HG03439 (cell line): ENCODE measurements around the gene TPCN1.

ENCODE experiments used
- ATAC-seq: cut with Tn5 transposase; IDR thresholded peaks from one replicate; pipeline ENCODE4 v1.9.1; 2021; ENCODE audit warnings: mild to moderate bottlenecking, moderate library complexity; ENCODE audit not compliant: unreplicated experiment

Gene TPCN1

DNA sequence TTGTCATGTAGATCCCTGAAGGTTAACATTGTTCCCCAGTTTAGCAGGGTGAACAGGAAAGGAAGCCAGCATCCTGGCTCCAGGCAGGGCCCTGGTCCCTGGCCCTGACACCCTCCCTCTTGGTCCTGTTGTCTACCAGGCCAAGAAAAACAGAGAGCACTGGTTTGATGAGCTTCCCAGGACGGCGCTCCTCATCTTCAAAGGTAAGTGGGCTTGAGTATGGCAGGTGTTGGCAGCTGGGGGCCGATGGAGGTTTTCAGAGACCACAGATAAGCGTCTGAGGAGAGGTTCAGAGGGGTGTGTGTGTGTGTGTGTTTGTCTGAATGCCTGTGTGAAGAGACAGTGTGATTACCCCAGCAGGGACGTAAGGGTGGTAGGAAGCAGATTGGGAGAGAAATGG is 57.4 kb downstream of the TPCN1 start:
- no peak for ATAC-seq

DNA sequence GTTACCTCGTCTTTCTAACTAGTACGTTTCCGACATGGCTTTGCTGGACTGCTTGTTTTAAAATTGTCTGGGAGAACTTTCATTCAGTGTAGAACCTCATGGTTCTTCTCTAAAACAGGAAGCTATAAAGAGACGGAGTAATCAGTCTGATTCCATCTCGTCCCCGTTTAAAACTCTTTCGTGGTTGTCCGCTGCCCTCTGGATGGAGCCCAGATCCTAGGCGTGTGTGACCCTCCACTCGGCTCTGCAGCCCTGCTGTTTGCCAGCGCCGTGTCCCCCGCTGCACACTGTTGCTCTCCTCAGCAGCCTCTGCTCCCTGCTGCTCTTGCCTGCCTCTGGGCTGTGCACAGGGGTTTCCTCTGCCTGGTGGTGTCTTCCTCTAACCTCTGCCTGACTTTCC is 63.5 kb downstream of the TPCN1 start:
- ATAC-seq: no peak

DNA sequence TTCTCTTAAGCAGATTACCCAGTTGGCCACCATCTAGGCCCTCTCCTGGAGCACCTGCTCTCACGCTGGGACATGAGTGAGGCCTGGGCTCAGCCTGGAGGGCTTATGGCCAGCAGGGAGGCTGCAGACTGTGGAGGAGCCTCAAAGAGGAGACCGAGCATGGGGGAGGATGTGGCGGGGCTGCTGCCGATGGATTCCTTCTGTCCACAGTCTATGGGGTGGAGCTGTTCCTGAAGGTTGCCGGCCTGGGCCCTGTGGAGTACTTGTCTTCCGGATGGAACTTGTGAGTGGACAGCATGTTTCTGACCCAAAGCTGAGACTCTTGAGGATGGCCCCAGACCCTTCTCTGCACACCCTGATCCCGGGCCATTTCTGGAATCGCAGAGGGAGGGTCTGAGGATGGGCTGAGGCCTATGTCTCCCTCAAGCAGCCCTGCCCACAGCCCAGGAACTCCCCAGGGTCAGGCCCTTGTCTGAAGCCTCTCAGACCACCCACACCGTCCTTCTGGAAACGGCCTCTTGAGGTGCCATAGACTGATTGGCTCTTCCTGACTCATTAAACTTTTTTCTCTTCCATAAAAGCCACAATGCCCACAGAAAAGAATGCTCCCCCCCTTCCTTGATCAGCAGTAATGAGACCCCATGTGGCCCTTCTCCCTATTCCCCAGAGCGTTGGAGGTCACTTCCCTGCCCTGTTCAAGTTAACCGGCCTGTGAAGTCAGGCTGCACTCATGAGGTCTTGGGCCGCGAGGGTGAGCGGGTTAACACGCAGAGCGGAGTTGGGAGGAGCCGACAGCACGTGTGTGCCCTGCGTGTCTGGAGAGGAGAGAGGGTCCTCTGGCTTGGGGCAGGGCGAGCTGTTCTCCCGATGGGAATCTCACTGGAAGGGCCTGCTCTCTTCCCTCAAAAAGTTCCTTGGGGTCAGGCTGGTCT is 64.7 kb downstream of the TPCN1 start:
- ATAC-seq: no peak

DNA sequence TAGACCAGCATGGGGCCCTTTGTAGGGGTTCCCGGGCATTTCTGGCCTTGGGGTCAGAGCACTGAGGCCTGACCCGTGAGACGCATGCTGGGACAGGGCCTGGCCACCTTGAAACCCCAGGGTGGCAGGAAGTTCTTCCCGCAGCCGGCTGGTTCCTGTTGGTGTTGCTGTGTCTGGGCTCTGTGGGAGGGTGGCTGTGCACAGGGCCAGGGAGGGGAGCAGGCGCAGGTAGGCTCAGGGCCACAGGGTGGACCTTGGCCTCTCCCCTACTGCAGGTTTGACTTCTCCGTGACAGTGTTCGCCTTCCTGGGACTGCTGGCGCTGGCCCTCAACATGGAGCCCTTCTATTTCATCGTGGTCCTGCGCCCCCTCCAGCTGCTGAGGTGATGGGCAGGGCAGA is 65.4 kb downstream of the TPCN1 start:
- ATAC-seq: no peak

DNA sequence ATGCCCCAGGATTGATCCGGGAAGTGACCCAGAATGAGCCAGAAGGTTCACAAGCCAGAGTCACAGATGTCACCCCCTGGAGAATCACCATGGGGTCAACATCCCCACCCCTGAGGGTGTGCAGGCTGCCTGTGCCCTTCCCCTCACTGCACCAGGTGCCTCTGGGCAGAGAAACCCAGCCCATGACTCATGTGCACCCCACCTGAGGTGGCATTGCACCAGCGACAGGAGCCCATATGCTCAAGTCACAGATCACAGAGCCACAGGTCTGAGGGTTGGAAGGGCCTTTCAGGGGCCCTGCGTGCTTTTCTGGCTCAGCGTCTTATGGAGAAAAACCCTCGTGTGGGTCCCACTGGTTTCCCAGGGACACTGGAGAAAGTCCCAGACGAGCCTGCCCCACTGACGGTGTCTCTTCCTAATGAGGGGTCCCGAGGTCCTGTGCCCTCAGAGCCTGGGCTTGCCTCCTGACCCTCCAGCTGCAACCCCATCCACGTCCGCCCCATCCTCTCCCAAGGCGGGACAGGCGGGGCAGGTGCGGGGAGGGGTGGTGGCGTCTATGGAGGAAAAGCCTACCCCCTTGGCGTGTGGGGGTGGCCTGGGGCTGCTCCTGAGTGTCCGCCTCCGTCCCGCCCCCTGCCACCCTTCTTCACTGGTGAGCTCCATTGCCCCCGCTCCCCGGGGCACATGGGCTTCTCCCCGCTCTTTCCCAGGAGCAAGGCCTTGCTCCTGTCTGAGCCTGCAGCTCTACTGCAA is 66.1 kb downstream of the TPCN1 start:
- no peak for ATAC-seq

DNA sequence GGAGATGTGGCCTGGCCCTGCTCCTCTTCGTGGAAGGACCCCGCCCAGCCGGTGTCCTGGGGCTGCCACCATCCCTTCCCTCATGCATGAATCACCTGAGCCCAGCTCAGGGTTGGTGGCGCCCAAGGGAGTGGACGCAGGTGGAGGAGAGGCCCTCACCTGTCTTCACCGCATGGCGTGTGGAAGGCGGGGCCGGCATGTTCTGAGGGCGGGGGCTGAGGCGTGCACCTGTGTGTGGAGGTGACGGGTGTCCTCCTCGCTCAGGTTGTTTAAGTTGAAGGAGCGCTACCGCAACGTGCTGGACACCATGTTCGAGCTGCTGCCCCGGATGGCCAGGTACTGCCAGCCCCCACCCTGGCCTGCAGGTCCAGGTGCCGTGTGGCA is 66.6 kb downstream of the TPCN1 start:
- no peak for ATAC-seq

DNA sequence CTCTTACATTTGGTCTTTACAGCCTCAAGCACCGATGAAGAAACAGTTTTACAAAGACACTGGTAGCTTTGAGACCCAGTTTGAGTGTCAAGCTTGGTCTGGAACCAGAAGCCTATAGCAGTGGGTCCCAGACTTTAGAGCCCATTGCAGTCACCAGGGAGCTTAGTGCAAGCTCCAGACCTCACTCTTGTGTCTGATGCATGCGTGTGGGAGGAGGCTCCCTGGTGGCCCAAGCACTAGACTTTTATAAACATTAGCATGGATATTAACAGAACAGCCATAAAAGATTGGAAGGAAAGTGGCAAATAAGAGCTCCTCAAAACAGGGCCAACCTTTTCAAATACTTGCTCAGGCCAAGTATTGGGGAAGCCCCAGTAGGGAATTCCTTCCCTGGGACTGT is 68.1 kb downstream of the TPCN1 start:
- ATAC-seq: no peak

DNA sequence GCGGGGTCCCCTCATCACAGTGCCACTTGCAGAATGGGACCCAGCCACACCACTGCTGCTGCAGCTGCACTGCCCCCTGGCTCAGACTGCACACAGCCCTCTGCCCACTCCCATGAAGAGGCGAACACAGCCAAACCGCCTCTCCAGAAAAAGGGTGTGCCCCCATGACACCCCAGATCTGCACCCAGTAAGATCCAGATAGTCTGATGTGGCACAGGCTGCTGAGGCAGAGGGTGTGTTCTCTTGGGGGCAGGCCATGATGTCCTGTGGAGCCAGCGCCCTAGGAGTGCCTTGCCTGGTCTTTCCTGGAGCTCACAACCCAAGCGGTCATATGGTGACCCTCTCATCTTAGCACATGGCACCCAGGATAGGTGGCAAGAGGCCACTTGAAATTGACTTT is 69.2 kb downstream of the TPCN1 start:
- no peak for ATAC-seq

DNA sequence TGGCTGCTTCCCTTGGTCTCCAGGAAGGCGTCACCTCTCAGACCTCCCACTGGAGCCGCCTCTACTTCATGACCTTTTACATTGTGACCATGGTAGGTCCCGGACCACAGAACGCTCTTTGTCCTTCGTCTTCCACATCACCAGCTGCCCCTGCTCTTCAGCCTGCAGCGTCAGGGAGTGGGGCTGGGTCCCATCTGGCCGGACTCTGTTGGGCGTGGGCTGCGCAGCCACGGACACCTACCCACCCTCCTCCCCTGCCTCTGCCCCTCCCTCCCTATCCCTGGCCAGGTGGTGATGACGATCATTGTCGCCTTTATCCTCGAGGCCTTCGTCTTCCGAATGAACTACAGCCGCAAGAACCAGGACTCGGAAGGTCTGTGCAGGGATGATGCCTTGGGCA is 70.3 kb downstream of the TPCN1 start:
- no peak for ATAC-seq

DNA sequence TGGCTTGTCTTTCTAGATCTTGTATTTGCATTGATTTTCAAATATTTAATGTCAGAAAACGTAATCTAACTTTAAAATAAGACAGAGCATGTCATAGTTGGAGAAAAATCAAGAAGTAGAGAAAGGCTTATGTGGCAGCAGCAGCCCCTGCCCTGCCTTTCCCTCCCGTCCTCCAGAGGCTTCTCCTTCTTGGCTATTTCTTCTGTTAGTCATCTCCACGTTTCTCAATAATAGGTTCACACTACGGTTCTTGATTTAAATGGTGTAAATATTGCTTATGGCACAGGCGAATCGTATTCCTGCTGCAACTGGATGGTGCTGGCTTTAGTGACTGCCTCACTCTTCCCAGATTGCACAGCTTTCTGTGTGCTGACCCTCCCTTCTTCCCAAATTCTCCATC is 70.8 kb downstream of the TPCN1 start:
- no peak for ATAC-seq

DNA sequence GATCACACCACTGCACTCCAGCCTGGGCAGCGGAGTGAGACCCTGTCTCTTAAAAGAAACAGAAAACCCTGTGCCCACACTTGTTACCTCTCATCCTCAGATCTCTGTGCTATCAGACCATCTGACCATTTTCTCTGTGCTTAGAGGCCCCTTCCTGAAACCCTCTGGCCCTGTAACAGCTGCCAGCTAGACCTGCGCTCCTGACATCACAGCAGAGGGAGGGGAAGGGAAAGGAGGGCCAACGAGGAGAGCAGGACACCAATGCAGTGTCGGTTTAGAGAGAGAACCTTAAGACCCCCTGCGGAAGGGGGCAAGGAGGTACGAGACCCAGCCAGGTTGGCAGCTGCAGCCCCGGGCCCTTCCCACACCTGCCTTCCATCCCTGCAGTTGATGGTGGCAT is 71.3 kb downstream of the TPCN1 start:
- ATAC-seq: no peak

DNA sequence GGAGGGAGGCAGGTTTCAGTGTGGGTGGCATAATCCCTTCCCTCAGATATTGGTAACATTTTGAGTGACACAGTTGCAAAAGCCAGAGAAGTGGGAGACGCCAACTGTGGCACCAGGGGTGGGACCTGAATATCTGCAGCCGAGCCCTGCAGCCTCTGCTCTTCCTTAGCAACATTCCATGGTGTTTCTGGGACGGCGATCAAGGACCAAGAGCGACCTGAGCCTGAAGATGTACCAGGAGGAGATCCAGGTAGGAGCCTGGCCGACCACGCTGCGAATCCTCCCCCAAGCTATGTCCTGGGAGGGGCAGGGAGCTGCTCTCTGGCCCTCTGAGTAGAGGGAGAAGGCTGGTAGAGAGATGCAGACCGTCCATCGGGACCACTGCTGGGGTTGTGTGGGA is 71.8 kb downstream of the TPCN1 start:
- ATAC-seq: no peak

DNA sequence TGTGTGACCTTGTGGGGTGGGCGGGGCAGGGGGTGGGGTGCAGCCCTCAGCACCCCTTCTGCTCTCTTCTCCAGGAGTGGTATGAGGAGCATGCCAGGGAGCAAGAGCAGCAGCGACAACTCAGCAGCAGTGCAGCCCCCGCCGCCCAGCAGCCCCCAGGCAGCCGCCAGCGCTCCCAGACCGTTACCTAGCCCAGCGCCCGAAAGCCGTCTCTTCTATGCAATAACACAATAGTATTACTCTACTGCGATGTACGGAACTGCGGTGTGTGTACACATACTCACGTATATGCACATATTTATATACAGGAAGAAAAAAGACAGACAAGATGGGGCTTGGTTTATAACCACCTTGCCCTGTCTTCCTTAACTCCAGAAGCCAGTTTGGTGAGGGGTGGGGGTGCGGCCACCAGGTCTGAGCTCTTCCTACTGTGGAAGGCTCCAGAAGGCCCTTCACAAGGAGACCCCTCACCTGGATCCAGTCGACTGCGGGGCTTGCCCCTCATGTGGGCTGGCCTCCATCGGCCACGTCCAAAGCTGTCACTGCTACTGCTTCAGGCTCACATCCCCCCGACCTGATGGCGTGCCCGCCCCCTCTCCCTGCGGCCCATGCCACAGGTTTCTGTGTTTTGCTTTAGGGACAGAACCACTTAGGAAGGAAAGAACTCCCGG is 74.8 kb downstream of the TPCN1 start:
- ATAC-seq: no peak

DNA sequence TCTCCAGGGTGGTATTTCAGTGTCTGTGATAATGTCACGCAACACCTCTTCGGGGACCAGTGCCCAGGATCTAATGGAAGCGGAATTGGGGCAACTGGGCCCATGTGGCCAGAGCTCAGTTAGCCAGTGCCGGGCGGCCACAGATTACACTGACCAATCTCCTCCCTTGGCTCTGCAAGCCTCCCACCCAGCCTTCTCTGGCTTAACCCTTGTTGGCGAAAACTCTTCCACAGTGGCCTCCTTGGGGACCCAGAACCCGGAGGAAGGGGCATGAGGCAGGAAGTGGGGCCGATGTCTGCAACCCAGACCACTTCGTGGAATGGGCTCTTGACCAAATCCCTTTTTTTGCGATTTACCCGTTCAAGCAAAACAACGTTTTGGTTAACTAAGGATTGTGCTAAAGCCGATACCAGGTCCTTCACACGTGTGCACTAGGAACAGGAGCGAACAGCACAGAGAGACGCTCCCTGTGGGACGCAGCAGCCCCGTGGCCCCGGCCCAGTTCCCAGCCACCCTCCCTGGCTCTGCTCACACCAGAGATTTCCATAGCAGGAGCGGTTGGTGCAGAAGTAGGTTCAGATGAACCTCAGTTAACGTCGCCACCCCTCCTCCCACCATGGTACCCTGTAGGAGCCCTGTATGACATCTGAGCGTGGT is 75.4 kb downstream of the TPCN1 start:
- no peak for ATAC-seq

DNA sequence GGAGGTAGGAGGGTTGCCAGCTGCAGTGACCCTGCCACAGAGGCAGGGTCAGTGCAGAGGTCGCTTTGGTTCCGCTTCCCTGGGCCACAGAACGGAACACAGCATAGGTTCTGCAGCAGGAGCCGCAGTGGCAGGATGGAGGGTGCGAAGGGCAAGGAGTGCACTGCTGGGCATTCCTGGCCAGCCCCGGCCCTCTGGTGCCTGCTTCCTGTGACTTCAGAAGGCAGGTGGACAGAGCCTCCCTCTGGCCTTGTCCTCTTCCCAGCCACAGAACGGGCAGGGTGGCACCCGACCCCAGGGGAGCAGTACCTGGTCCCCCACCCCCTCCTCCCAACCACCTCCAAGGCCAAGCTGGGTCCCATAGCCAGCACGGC is 75.9 kb downstream of the TPCN1 start:
- no peak for ATAC-seq

DNA sequence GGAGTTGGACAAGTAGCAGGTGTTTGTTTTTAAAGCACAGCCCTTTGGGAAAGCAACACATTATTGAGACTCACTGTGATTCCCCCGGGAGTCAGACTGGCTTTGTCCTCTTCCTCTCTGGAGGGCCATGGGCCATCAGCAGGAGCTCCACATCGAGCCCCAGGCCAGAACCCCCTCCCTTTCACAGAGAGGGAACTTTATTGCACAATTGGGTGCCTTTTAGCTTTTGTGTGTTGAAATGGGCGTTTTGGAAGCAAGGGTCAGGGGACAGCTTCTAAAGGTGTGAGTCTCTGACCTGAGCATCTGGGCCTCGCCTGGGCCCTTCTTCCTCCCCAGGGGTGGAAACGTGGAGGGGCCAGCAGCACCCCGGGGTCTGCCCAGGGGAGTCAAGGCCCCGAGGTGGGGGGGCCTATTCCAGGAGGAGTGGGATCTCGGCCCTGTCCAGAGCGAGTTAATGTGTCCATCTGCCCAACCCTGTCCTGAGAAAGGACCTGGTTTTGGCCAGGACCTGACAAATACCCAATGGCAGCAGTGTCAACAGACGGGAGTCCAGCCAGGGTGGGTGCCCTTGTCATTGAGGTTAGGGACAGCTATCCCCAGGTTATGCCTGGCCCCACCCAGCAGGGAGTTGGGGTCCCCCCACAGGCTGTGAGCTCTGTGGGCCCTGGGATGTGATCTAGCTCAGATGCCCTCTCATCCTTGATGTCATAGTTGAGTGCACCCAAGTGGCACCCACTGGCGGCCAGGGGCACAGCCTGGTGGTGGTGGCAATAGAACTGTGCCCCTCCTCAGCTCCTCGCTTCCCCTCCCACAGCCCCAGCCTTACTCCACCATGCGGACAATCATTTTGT is 76.6 kb downstream of the TPCN1 start:
- ATAC-seq: no peak

DNA sequence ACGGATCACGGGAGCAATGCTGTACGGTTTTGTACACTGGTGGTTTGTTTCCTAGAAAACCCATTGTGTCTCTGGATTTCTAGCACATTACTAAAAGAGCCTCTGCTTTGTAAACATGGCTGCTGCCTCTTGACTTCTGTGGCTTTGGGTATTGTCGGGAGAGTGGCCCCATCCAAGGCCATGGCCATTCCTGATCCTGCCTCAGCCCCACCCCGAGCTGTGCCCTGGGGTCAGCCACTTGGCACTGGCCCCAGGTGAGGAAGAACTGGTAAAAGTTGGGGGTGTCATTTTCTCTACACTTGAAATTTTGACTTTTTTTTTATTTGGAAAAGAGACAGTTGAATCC is 77.2 kb downstream of the TPCN1 start:
- ATAC-seq: no peak

DNA sequence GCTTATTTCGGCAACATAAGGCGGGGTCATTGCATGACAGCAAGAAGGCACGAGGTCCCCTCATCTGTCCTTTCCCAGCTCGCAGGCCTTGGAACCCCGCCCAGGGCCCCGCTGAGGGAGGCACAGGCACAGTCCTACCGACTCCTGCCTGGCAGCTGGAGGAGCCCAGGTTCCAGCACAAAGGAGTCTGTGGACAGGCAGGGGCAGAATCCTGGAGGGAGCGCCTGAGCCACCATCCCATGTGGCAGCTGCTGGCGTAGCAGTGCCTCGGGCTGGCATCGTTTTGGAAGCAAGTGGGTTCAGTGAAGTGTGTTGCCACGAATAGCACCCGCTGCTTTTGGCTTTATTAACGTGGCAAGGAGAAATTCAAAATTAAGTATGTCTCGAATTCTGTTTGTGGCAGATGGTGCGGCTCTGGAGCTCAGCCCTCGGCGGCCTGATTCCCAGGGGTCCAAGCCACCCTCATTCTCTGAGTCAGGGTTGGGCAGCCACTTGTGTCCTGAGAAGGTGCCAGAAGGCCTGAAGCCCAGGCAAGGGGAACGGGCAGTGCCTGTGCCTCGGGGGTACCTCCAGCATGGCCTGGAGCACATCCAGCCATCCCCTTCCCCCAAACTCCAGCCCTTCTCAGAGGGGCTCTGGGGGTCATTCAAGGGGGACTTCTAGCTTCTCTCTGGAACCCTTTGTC is 77.7 kb downstream of the TPCN1 start:
- no peak for ATAC-seq

DNA sequence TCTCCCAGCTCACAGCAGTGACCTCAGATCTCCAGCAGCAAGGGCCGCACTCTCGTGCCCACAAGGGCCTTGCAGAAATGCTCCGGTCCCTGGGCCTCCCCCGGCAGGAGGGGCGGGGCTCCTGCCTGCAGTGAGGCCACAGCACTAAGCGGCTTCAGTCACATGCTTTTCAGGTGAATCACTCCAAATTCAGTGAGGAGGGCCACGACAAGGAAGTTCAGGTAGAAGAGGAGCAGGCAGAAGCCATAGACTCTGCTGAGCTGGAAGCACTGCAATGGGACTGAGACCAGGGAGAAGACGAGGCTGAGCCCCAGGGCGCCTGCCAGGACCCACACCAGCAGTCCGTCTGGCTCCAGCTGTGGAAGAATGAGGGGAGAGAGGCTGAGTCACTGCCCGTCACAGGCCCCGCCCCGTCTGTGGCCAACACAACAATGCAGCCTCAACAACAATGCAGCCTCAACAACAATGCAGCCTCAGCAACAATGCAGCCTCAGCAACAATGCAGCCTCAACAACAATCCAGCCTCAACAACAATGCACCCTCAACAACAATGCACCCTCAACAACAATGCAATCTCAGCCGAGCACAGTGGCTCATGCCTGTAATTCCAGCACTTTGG is 78.5 kb downstream of the TPCN1 start:
- no peak for ATAC-seq
